GM10248 (cell line): Measurements from ENCODE around the gene PRPF8.
A peak's percentile ranks its signal among the peaks of the same experiment; 100 is the strongest.
"Not testable (repeated sequence)": the region's sequence is repeated elsewhere in the genome, so short reads cannot be mapped to it uniquely, and the experiment has no call there.

Source experiments
- CTCF ChIA-PET: fragments of 300-600 bp; sonication (Branson Sonifier 250); formaldehyde crosslinking; extraction: SDS; loops from one replicate; lab custom pipeline; 2021; ENCODE audit warnings: antibody characterized with exemption; lab: Yijun Ruan, JAX
- POLR2A ChIA-PET: fragments of 350-650 bp; sonication (Branson Sonifier 250); formaldehyde crosslinking; extraction: SDS; loops from one replicate; lab custom pipeline; 2020; ENCODE audit warnings: antibody characterized with exemption; lab: Yijun Ruan, JAX
- DNase-seq: peaks from one replicate; pipeline ENCODE4 v3.0.0; 2012; ENCODE audit errors: extremely low spot score
- CTCF ChIP-seq: IDR thresholded peaks from 2 replicates; pipeline ENCODE4 v1.5.1; 2012; ENCODE audit warnings: mild to moderate bottlenecking, low read depth; ENCODE audit errors: extremely low read depth, missing control alignments, control extremely low read depth

Gene PRPF8

GRCh38 chr17:1697681-1698080 lies 13.0 kb upstream of the PRPF8 start:
- TF ChIP-seq CTCF = no peak
- no peak for DNase-seq
- CTCF ChIA-PET = no interaction called here
- POLR2A ChIA-PET = no interaction called here

- no peak for TF ChIP-seq CTCF
- CTCF ChIA-PET = no interaction called here
- peak; percentile 63 for DNase-seq
- POLR2A ChIA-PET = no interaction called here
Measured at GRCh38 chr17:1695365-1695764, 10.7 kb upstream of the PRPF8 start.

GRCh38 chr17:1693339-1693738 lies 8.7 kb upstream of the PRPF8 start:
- ChIA-PET CTCF (no interaction called here), POLR2A (no interaction called here)

GRCh38 chr17:1690544-1691221 lies 6.0 kb upstream of the PRPF8 start:
- no peak for TF ChIP-seq CTCF
- CTCF ChIA-PET = interaction anchor here (0.7 kb wide), 1 partner anchor 27 kb away, joined by 3 read pairs; no protein-coding TSS in a partner anchor
- no peak for DNase-seq
- POLR2A ChIA-PET = no interaction called here

More at GRCh38 chr17:1693339-1693738, 8.7 kb upstream of the PRPF8 start:
- no peak for DNase-seq
- no peak for TF ChIP-seq CTCF

GRCh38 chr17:1688405-1688804 lies 3.7 kb upstream of the PRPF8 start:
- POLR2A ChIA-PET, CTCF ChIA-PET, DNase-seq: not testable (repeated sequence)

- TF ChIP-seq CTCF = no peak
- ChIA-PET CTCF (no interaction called here), POLR2A (no interaction called here)
- no peak for DNase-seq
Measured at GRCh38 chr17:1686086-1686485, 1.4 kb upstream of the PRPF8 start.

GRCh38 chr17:1683459-1683858 lies 1.2 kb downstream of the PRPF8 start:
- no peak for DNase-seq
- ChIA-PET POLR2A (no interaction called here), CTCF (interaction anchor here (1.1 to 2.1 kb wide), 9 partner anchors 9 to 109 kb away, joined by 3 to 9 read pairs (median 4); partner anchors contain the start of gene RILP)
- TF ChIP-seq CTCF = no peak
